Measurements from ENCODE around the gene FPGS.
"Not testable (repeated sequence)": the region's sequence is repeated elsewhere in the genome, so short reads cannot be mapped to it uniquely, and the experiment has no call there.

Gene FPGS

GRCh38 chr9:127802576-127803443 lies at the start of gene FPGS:
Gene FPGS, plus strand, starts transcription at chr9:127802882. Its CDS starts 43 bp downstream, at chr9:127802925.
- H3K27ac Mint-ChIP-seq = peak within 1 kb of the TSS; percentile 93
- peak within 1 kb of the TSS; percentile 83 for H3K4me3 Mint-ChIP-seq
- H3K36me3 Mint-ChIP-seq (ENCODE audit: low read depth) = peaks cover 43% of the 10 kb centered on the region
- no peaks in the 10 kb centered on the region for H3K9me3 Mint-ChIP-seq
- intact Hi-C loops (cut with micrococcal nuclease) = loop anchor here (2.0 kb wide), 1 partner anchor 16 kb away; the partner anchor contains the start of gene CDK9
- H3K27me3 Mint-ChIP-seq = peaks cover 1% of the 10 kb centered on the region
- peaks cover 41% of the 10 kb centered on the region for H3K4me1 Mint-ChIP-seq (ENCODE audit: low read depth)

- Mint-ChIP-seq H3K36me3 (ENCODE audit: low read depth) (peaks cover 57% of the 10 kb centered on the region), H3K4me1 (ENCODE audit: low read depth) (peaks cover 23% of the 10 kb centered on the region), H3K9me3 (no peaks in the 10 kb centered on the region), H3K4me3 (no peak overlapping the region), H3K27ac (no peak overlapping the region), H3K27me3 (no peaks in the 10 kb centered on the region)
- intact Hi-C loops (cut with micrococcal nuclease) = no loop called here
Observed at GRCh38 chr9:127753148-127753547, 49.5 kb upstream of the FPGS start.

- intact Hi-C loops (cut with micrococcal nuclease) = no loop called here
- H3K4me1 Mint-ChIP-seq (ENCODE audit: low read depth) = peaks cover 26% of the 10 kb centered on the region
- peaks cover 56% of the 10 kb centered on the region for H3K36me3 Mint-ChIP-seq (ENCODE audit: low read depth)
- H3K27ac Mint-ChIP-seq = no peak overlapping the region
- no peaks in the 10 kb centered on the region for H3K27me3 Mint-ChIP-seq
- H3K4me3 Mint-ChIP-seq = no peak overlapping the region
- H3K9me3 Mint-ChIP-seq = no peaks in the 10 kb centered on the region
Observed at GRCh38 chr9:127753622-127754021, 49.1 kb upstream of the FPGS start.

- H3K27me3 Mint-ChIP-seq = no peaks in the 10 kb centered on the region
- H3K4me1 Mint-ChIP-seq (ENCODE audit: low read depth) = peaks cover 29% of the 10 kb centered on the region
- peaks cover 54% of the 10 kb centered on the region for H3K36me3 Mint-ChIP-seq (ENCODE audit: low read depth)
- intact Hi-C loops (cut with micrococcal nuclease) = no loop called here
- H3K27ac Mint-ChIP-seq = no peak overlapping the region
- H3K9me3 Mint-ChIP-seq = no peaks in the 10 kb centered on the region
- no peak overlapping the region for H3K4me3 Mint-ChIP-seq
Observed at GRCh38 chr9:127754099-127755060, 48.3 kb upstream of the FPGS start.

GRCh38 chr9:127755061-127756060 lies 47.3 kb upstream of the FPGS start:
- Mint-ChIP-seq H3K27ac (no peak overlapping the region), H3K27me3 (no peaks in the 10 kb centered on the region), H3K4me3 (no peak overlapping the region), H3K9me3 (no peaks in the 10 kb centered on the region), H3K4me1 (ENCODE audit: low read depth) (peaks cover 29% of the 10 kb centered on the region), H3K36me3 (ENCODE audit: low read depth) (peaks cover 44% of the 10 kb centered on the region)
- intact Hi-C loops (cut with micrococcal nuclease) = no loop called here

GRCh38 chr9:127756233-127756632 lies 46.4 kb upstream of the FPGS start:
- no peak overlapping the region for H3K4me3 Mint-ChIP-seq
- peaks cover 40% of the 10 kb centered on the region for H3K36me3 Mint-ChIP-seq (ENCODE audit: low read depth)
- no peaks in the 10 kb centered on the region for H3K27me3 Mint-ChIP-seq
- H3K4me1 Mint-ChIP-seq (ENCODE audit: low read depth) = peaks cover 33% of the 10 kb centered on the region
- H3K27ac Mint-ChIP-seq = no peak overlapping the region
- intact Hi-C loops (cut with micrococcal nuclease) = no loop called here
- H3K9me3 Mint-ChIP-seq = no peaks in the 10 kb centered on the region

GRCh38 chr9:127756776-127757175 lies 45.9 kb upstream of the FPGS start:
- H3K27ac Mint-ChIP-seq; H3K4me3 Mint-ChIP-seq; H3K27me3 Mint-ChIP-seq; intact Hi-C loops (cut with micrococcal nuclease); H3K9me3 Mint-ChIP-seq: not testable (repeated sequence)
- H3K4me1 Mint-ChIP-seq (ENCODE audit: low read depth) = peaks cover 38% of the 10 kb centered on the region
- H3K36me3 Mint-ChIP-seq (ENCODE audit: low read depth) = peaks cover 38% of the 10 kb centered on the region

GRCh38 chr9:127758843-127759242 lies 43.8 kb upstream of the FPGS start:
- Mint-ChIP-seq H3K9me3 (no peaks in the 10 kb centered on the region), H3K4me1 (ENCODE audit: low read depth) (peaks cover 45% of the 10 kb centered on the region)

GRCh38 chr9:127761061-127761460 lies 41.6 kb upstream of the FPGS start:
- Mint-ChIP-seq H3K27ac (peak overlapping the region; percentile 86), H3K4me1 (ENCODE audit: low read depth) (peaks cover 56% of the 10 kb centered on the region), H3K4me3 (no peak overlapping the region), H3K36me3 (ENCODE audit: low read depth) (peaks cover 35% of the 10 kb centered on the region), H3K9me3 (no peaks in the 10 kb centered on the region), H3K27me3 (no peaks in the 10 kb centered on the region)
- intact Hi-C loops (cut with micrococcal nuclease) = loop anchor here (5.0 kb wide), 1 partner anchor 36 kb away; no protein-coding TSS in a partner anchor

More at GRCh38 chr9:127758843-127759242, 43.8 kb upstream of the FPGS start:
- Mint-ChIP-seq H3K27ac (no peak overlapping the region), H3K4me3 (no peak overlapping the region), H3K36me3 (ENCODE audit: low read depth) (peaks cover 27% of the 10 kb centered on the region), H3K27me3 (no peaks in the 10 kb centered on the region)
- intact Hi-C loops (cut with micrococcal nuclease) = no loop called here

GRCh38 chr9:127761491-127761956 lies 41.2 kb upstream of the FPGS start:
- Mint-ChIP-seq H3K4me3 (no peak overlapping the region), H3K36me3 (ENCODE audit: low read depth) (peaks cover 40% of the 10 kb centered on the region), H3K27me3 (no peaks in the 10 kb centered on the region), H3K27ac (peak overlapping the region; percentile 86), H3K9me3 (no peaks in the 10 kb centered on the region), H3K4me1 (ENCODE audit: low read depth) (peaks cover 61% of the 10 kb centered on the region)
- intact Hi-C loops (cut with micrococcal nuclease) = loop anchor here (5.0 kb wide), 1 partner anchor 36 kb away; no protein-coding TSS in a partner anchor

- Mint-ChIP-seq H3K4me3 (peak overlapping the region; percentile 64), H3K27ac (peak overlapping the region; percentile 86), H3K4me1 (ENCODE audit: low read depth) (peaks cover 68% of the 10 kb centered on the region), H3K9me3 (no peaks in the 10 kb centered on the region), H3K36me3 (ENCODE audit: low read depth) (peaks cover 46% of the 10 kb centered on the region), H3K27me3 (no peaks in the 10 kb centered on the region)
- intact Hi-C loops (cut with micrococcal nuclease) = loop anchor here (5.0 kb wide), 1 partner anchor 35 kb away; no protein-coding TSS in a partner anchor
Observed at GRCh38 chr9:127762111-127762676, 40.5 kb upstream of the FPGS start.

GRCh38 chr9:127763918-127764384 lies 38.7 kb upstream of the FPGS start:
- Mint-ChIP-seq H3K27me3 (no peaks in the 10 kb centered on the region), H3K9me3 (no peaks in the 10 kb centered on the region), H3K27ac (peak overlapping the region; percentile 51), H3K4me3 (no peak overlapping the region), H3K36me3 (ENCODE audit: low read depth) (peaks cover 48% of the 10 kb centered on the region), H3K4me1 (ENCODE audit: low read depth) (peaks cover 77% of the 10 kb centered on the region)
- intact Hi-C loops (cut with micrococcal nuclease) = loop anchor here (1.0 to 5.0 kb wide), 2 partner anchors 19 to 33 kb away; no protein-coding TSS in a partner anchor
